Kidney (tissue), 14 donors: ENCODE results near the gene HOXB6. TPM values are rescaled to one million over a fixed set of nuclear protein-coding genes. Genes with fewer than 3 reads are reported as not detected.

Experiments used
- DNase-seq, 5 donors: peaks; one replicate each; pipeline ENCODE4 v3.0.0-alpha.2; 2013 to 2020
- FAIRE-seq: peaks from 2 replicates; lab custom pipeline; 2012; peaks lifted over from hg19 to GRCh38; lab: Jason Lieb, UNC
- H3K27ac ChIP-seq, 2 donors: one replicate each; pipeline ENCODE4 v1.7.0; 2013; ENCODE audit warnings: low read depth in 2 of 2, low read length in 2 of 2, inconsistent platforms in 1 of 2
- H3K27me3 ChIP-seq: one replicate; pipeline ENCODE4 v1.7.1; 2013; ENCODE audit warnings: low read length, inconsistent platforms; ENCODE audit not compliant: control insufficient read depth, insufficient read depth
- H3K36me3 ChIP-seq, 3 donors: one replicate each; pipeline versions ENCODE4 v1.7.0 to v1.7.1; 2013; ENCODE audit warnings: low read length in 3 of 3, control low read depth in 1 of 3, inconsistent platforms in 1 of 3; ENCODE audit not compliant: insufficient read depth in 3 of 3, control insufficient read depth in 2 of 3
- H3K4me1 ChIP-seq, 3 donors: one replicate each; pipeline versions ENCODE4 v1.7.0 to v1.7.1; 2013; ENCODE audit warnings: low read length in 3 of 3, inconsistent platforms in 1 of 3, low read depth in 1 of 3; ENCODE audit not compliant: control insufficient read depth in 2 of 3, insufficient read depth in 2 of 3
- H3K4me3 ChIP-seq, 3 donors: one replicate each; pipeline versions ENCODE4 v1.7.0 to v1.8.1; 2013; ENCODE audit warnings: low read length in 3 of 3, control low read depth in 1 of 3, inconsistent platforms in 1 of 3
- H3K9ac ChIP-seq, 3 donors: one replicate each; pipeline versions ENCODE4 v1.7.0 to v1.7.1; 2013; ENCODE audit warnings: low read length in 3 of 3, control low read depth in 1 of 3, inconsistent platforms in 1 of 3
- H3K9me3 ChIP-seq, 3 donors: one replicate each; pipeline versions ENCODE4 v1.7.0 to v1.7.1; 2013; ENCODE audit warnings: low read length in 3 of 3, control low read depth in 1 of 3, inconsistent platforms in 1 of 3; ENCODE audit not compliant: control insufficient read depth in 2 of 3, insufficient read depth in 1 of 3
- CTCF ChIP-seq: IDR thresholded peaks from 3 replicates; pipeline ENCODE4 v1.5.1; 2012; ENCODE audit warnings: mild to moderate bottlenecking, moderate library complexity, borderline replicate concordance; ENCODE audit not compliant: insufficient read depth; ENCODE audit errors: extremely low read depth
- intact Hi-C: fragments of 100-400 bp; cut with DNase I; formaldehyde crosslinking; loops from one replicate; pipeline ENCODE4 v1.11.1; 2022
- polyA plus RNA-seq: library from polyadenylated mRNA; stranded (reverse); fragments of 350-450 nt; fragmentation: Illumina TruSeq; extraction: RNeasy Lipid Tissue Mini Kit (QIAGEN cat#74804); gene quantifications from one replicate; pipeline ENCODE4 v1.2.3, GENCODE V29; 2014; ENCODE audit warnings: low read depth, low replicate concordance; ENCODE audit not compliant: insufficient read depth
- total RNA-seq: library from RNA; stranded (reverse); fragmentation: NEBNext Ultra II Directional; extraction: Animal tissue kit (Norgen Biotek cat#: 25700); gene quantifications from one replicate; pipeline ENCODE4 v1.2.1, GENCODE V29; 2021
- donor health status: control.
- donor health status: control.
- donor health status: control.
- donor health status: control.
- donor health status: control.
- donor health status: DM: yes; HTN: yes; CAD: no.
- donor health status: Normal renal cell carcinoma (clear cell type).

The HOXB6 gene
- total and polyA plus RNA-seq, 2 donors from 2014 or later, result 44.0 to 90.2 TPM

GRCh38 chr17:48563385-48563838 is 41.4 kb downstream of the HOXB6 start:
- Histone ChIP-seq H3K4me3 (peak overlapping the region in 2 of 3 donors; percentile 9 to 28), H3K4me1 (peaks cover 41 to 65% (median 59%) of the 10 kb centered on the region in 3 donors), H3K9ac (peak overlapping the region; percentile 4 to 31 (median 8)), H3K36me3 (peaks cover 2 to 8% (median 5%) of the 10 kb centered on the region in 3 donors), H3K27me3 (no peaks in the 10 kb centered on the region), H3K27ac (peak overlapping the region; percentile 39 to 58), H3K9me3 (no peaks in the 10 kb centered on the region)
- TF ChIP-seq CTCF, result no peak
- FAIRE-seq (no peak), DNase-seq (peak in 4 of 5 donors; percentile 84 to 95 (median 90))
- intact Hi-C loops, result no loop called here

DNA sequence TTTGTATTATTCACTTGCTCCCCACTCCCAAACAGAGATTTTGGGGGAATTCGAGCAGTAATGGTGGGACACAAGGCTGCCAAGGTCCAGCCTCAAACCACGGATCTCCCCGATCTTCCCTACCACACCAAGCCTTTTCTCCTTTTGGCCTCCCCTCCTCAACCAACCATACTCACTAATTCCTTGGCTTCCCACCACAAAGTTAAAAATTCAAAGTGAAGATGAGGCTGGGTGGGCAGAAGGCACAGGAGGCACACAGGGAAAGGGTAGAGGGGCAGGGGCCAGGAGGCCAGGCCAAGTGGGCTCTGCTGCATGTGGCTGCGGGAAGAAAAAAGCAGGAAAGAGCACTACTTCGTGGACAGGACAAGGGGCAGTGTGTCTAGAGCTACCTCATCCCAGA is 41.9 kb downstream of the HOXB6 start:
- H3K4me3 ChIP-seq, result peak overlapping the region in 1 of 3 donors; percentile 9
- no peaks in the 10 kb centered on the region for H3K27me3 ChIP-seq
- H3K27ac ChIP-seq, result peak overlapping the region; percentile 39 to 58
- intact Hi-C loops, result no loop called here
- peak overlapping the region in 2 of 3 donors; percentile 4 to 31 for H3K9ac ChIP-seq
- H3K9me3 ChIP-seq, result no peaks in the 10 kb centered on the region
- FAIRE-seq, result no peak
- TF ChIP-seq CTCF, result no peak
- no peak for DNase-seq
- peaks cover 2 to 8% (median 5%) of the 10 kb centered on the region in 3 donors for H3K36me3 ChIP-seq
- peaks cover 41 to 67% (median 61%) of the 10 kb centered on the region in 3 donors for H3K4me1 ChIP-seq

GRCh38 chr17:48561884-48562810 is 42.6 kb downstream of the HOXB6 start:
- Histone ChIP-seq H3K27ac (peak overlapping the region; percentile 72 to 79), H3K9ac (peak overlapping the region in 1 of 3 donors; percentile 63), H3K36me3 (peaks cover 2 to 8% (median 5%) of the 10 kb centered on the region in 3 donors), H3K4me3 (peak overlapping the region in 2 of 3 donors; percentile 19 to 24), H3K9me3 (no peaks in the 10 kb centered on the region), H3K4me1 (peaks cover 40 to 66% (median 59%) of the 10 kb centered on the region in 3 donors), H3K27me3 (no peaks in the 10 kb centered on the region)
- intact Hi-C loops, result no loop called here
- peak; percentile 20 for TF ChIP-seq CTCF
- peak; percentile 92 to 93 (median 93) for DNase-seq
- no peak for FAIRE-seq
